HepG2 (cell line): Measurements from ENCODE around the gene JPH4. TPM values are rescaled to one million over a fixed set of nuclear protein-coding genes. Genes with fewer than 3 reads are reported as not detected.

Experiments used
- DNMT1 ChIP-seq: sonication (generic); formaldehyde crosslinking; IDR thresholded peaks from 2 replicates; pipeline ENCODE4 v1.5.1; 2020; ENCODE audit warnings: mild to moderate bottlenecking, missing genetic modification reagents
- EP300 ChIP-seq, 3 experiments: sonication (generic) in 1 of 3; formaldehyde crosslinking in 1 of 3; IDR thresholded peaks; 2 replicates each; pipeline versions ENCODE4 v1.5.1 to v1.6.1; 2011 to 2020; ENCODE audit warnings: low read depth in 2 of 3, low read length in 2 of 3, borderline replicate concordance in 1 of 3, improper control_type of control experiment in 1 of 3, mild to moderate bottlenecking in 1 of 3, missing genetic modification reagents in 1 of 3, moderate library complexity in 1 of 3
- FOXK1 ChIP-seq: sonication (generic); formaldehyde crosslinking; IDR thresholded peaks from 2 replicates; pipeline ENCODE4 v1.4.0; 2020; ENCODE audit warnings: low read depth, missing genetic modification reagents, borderline replicate concordance
- FOXO1 ChIP-seq: sonication (generic); formaldehyde crosslinking; IDR thresholded peaks from 2 replicates; pipeline ENCODE4 v1.4.0; 2020; ENCODE audit warnings: missing genetic modification reagents
- GABPA ChIP-seq, 2 experiments: IDR thresholded peaks; 2 replicates each; pipeline ENCODE4 v1.6.1; 2011 to 2016; ENCODE audit warnings: low read depth in 2 of 2, low read length in 1 of 2, missing biosample characterization in 1 of 2, missing genetic modification characterization in 1 of 2
- NR2C2 ChIP-seq: sonication (generic); formaldehyde crosslinking; IDR thresholded peaks from 2 replicates; pipeline ENCODE4 v1.4.0; 2020; ENCODE audit warnings: missing genetic modification reagents, mild to moderate bottlenecking, moderate library complexity, borderline replicate concordance
- SRSF4 ChIP-seq: fragments of 200-400 bp; formaldehyde crosslinking; IDR thresholded peaks from one replicate; pipeline ENCODE4 v1.6.1; 2018; ENCODE audit warnings: mild to moderate bottlenecking, low read depth, low read length, moderate library complexity; ENCODE audit not compliant: poor library complexity, severe bottlenecking
- TARDBP ChIP-seq: sonication (generic); formaldehyde crosslinking; IDR thresholded peaks from 2 replicates; pipeline ENCODE4 v1.8.0; 2022; ENCODE audit warnings: mild to moderate bottlenecking, missing genetic modification reagents
- TBP ChIP-seq: sonication (generic); formaldehyde crosslinking; IDR thresholded peaks from 2 replicates; pipeline ENCODE4 v1.5.0; 2020; ENCODE audit warnings: missing genetic modification reagents
- ZFP41 ChIP-seq: sonication (generic); formaldehyde crosslinking; IDR thresholded peaks from 2 replicates; pipeline ENCODE4 v1.4.0; 2020; ENCODE audit warnings: mild to moderate bottlenecking, missing genetic modification reagents, borderline replicate concordance
- ZNF282 ChIP-seq: fragments of 450-650 bp; IDR thresholded peaks from 2 replicates; pipeline ENCODE4 v1.6.1; 2018; ENCODE audit not compliant: partially characterized antibody
- ZNF30 ChIP-seq: sonication (generic); formaldehyde crosslinking; IDR thresholded peaks from 2 replicates; pipeline ENCODE4 v1.5.0; 2020; ENCODE audit warnings: mild to moderate bottlenecking, missing genetic modification reagents
- ZNF563 ChIP-seq: sonication (generic); formaldehyde crosslinking; IDR thresholded peaks from 2 replicates; pipeline ENCODE4 v1.8.0; 2022; ENCODE audit warnings: mild to moderate bottlenecking, moderate library complexity, missing genetic modification reagents
- ZSCAN12 ChIP-seq: sonication (generic); formaldehyde crosslinking; IDR thresholded peaks from 2 replicates; pipeline ENCODE4 v1.9.0; 2021; ENCODE audit warnings: mild to moderate bottlenecking, missing genetic modification reagents
- polyA plus RNA-seq, 8 experiments: library from polyadenylated mRNA; depleted of rRNA in 3 of 8; stranded (reverse) in 7 of 8; unstranded in 1 of 8; fragments of >200 nt; fragmentation: Illumina TruSeq in 4 of 8; extraction: Trizol in 4 of 8; gene quantifications; 2 replicates each; pipeline versions ENCODE4 v1.2.1 to v1.2.3, GENCODE V29; 2011 to 2016; ENCODE audit warnings: low read depth in 4 of 8, missing spikeins in 1 of 8, mixed read lengths in 1 of 8; ENCODE audit not compliant: insufficient read depth in 1 of 8
- total RNA-seq, 5 experiments: library from RNA; depleted of rRNA; stranded (reverse); fragments of >200 nt; fragmentation: Illumina TruSeq; extraction: Trizol; gene quantifications; 2 replicates each; pipeline ENCODE4 v1.2.3, GENCODE V29; 2016; ENCODE audit warnings: low read depth in 1 of 5
- TF ChIP-seq, protein P1 (sequence below): sonication (generic); formaldehyde crosslinking; IDR thresholded peaks from 2 replicates; pipeline ENCODE4 v1.8.0; 2022; ENCODE audit warnings: missing genetic modification reagents, mild to moderate bottlenecking, moderate library complexity, borderline replicate concordance
- TF ChIP-seq, protein P2 (sequence below), 2 experiments: IDR thresholded peaks; 2 replicates each; pipeline ENCODE4 v1.6.1; 2011 to 2012; ENCODE audit warnings: low read length in 2 of 2, borderline replicate concordance in 1 of 2, low read depth in 1 of 2, mild to moderate bottlenecking in 1 of 2, moderate library complexity in 1 of 2
- TF ChIP-seq, protein P3 (sequence below): sonication (generic); formaldehyde crosslinking; IDR thresholded peaks from 2 replicates; pipeline ENCODE4 v1.5.0; 2020; ENCODE audit warnings: mild to moderate bottlenecking, missing genetic modification reagents
- TF ChIP-seq, protein P4 (sequence below): IDR thresholded peaks from 2 replicates; pipeline ENCODE4 v1.6.1; 2016; ENCODE audit warnings: missing compliant biosample characterization, missing genetic modification reagents, borderline replicate concordance

The JPH4 gene
- total and polyA plus RNA-seq, 2 of the 13 experiments (the other 11 are each of a cell fraction or from before 2014, with no cell fraction given), result 0.08 to 0.22 TPM

DNA sequence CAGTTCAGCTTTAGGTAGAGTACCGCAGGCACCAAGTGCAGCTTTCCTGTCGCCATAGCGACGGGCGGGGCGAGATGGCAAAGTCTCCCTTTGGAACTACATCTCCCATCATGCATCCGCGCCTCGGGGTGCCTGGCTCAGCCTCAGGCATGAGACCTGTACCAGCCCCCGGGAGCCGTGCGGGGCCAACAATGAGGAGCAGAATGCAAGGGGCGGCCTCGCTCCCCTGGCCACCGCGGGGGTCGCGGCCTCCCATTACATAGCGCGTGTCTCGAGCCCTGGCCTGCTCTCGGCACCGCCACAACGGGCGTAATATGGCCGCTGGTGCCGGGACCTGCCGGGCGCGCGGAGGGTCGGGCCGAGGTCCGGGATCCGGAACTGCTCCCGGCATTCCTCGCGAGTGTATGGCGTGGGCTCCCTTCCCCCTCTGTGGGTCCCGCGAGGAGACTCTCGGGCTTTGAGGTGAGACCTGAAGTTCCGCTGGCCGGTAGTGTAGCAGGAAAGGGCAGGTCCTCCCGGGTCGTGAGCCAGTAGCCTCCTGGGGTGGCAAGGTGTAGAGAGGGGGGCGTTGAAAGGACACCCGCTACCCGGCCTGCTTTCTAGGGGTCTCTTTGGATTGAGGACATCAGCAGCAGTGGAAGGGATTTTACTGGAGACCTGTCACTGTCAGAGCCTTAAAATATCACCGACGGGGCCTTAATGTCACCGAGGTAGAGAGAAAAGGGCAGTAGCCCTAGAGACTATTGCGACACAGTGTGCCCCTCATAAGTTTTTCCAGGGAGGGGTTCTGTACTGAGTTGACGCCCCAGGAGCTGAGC is 22.5 kb downstream of the JPH4 start, which contains the start of gene THTPA (continued):
- TF ChIP-seq FOXK1 (CRISPR knock-in tag) (peak; percentile 98), EP300 (IDR thresholded peaks at IDR 0.05; ENCODE audit: low read depth in 2 of 2, low read length in 2 of 2) (peak in 1 of 2 experiments; percentile 54; a peak in 1 of 4 replicates), EP300 (CRISPR knock-in tag; IDR thresholded peaks at IDR 0.05; ENCODE audit: borderline replicate concordance) (peak; percentile 72), ZNF30 (CRISPR knock-in tag) (peak; percentile 93), FOXO1 (peak; percentile 81; the same call in 1 of the 2 replicates), ZNF563 (CRISPR knock-in tag) (peak; percentile 98), ZSCAN12 (CRISPR knock-in tag) (no peak; the same call in none of the 2 replicates), DNMT1 (CRISPR knock-in tag) (peak; percentile 96), SRSF4 (no peak), ZFP41 (CRISPR knock-in tag) (peak; percentile 98; the same call in 1 of the 2 replicates), GABPA (IDR thresholded peaks at IDR 0.05; ENCODE audit: low read depth, low read length) (no peak), GABPA (CRISPR knock-in tag; IDR thresholded peaks at IDR 0.05; ENCODE audit: low read depth) (no peak), NR2C2 (CRISPR knock-in tag) (peak; percentile 95), TBP (CRISPR knock-in tag) (peak; percentile 27; the same call in 1 of the 2 replicates), ZNF282 (no peak), TARDBP (CRISPR knock-in tag) (peak; percentile 99)
- TF ChIP-seq, protein P1, sequence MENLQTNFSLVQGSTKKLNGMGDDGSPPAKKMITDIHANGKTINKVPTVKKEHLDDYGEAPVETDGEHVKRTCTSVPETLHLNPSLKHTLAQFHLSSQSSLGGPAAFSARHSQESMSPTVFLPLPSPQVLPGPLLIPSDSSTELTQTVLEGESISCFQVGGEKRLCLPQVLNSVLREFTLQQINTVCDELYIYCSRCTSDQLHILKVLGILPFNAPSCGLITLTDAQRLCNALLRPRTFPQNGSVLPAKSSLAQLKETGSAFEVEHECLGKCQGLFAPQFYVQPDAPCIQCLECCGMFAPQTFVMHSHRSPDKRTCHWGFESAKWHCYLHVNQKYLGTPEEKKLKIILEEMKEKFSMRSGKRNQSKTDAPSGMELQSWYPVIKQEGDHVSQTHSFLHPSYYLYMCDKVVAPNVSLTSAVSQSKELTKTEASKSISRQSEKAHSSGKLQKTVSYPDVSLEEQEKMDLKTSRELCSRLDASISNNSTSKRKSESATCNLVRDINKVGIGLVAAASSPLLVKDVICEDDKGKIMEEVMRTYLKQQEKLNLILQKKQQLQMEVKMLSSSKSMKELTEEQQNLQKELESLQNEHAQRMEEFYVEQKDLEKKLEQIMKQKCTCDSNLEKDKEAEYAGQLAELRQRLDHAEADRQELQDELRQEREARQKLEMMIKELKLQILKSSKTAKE (CRISPR knock-in tag), result peak; percentile 85
- TF ChIP-seq, protein P2, sequence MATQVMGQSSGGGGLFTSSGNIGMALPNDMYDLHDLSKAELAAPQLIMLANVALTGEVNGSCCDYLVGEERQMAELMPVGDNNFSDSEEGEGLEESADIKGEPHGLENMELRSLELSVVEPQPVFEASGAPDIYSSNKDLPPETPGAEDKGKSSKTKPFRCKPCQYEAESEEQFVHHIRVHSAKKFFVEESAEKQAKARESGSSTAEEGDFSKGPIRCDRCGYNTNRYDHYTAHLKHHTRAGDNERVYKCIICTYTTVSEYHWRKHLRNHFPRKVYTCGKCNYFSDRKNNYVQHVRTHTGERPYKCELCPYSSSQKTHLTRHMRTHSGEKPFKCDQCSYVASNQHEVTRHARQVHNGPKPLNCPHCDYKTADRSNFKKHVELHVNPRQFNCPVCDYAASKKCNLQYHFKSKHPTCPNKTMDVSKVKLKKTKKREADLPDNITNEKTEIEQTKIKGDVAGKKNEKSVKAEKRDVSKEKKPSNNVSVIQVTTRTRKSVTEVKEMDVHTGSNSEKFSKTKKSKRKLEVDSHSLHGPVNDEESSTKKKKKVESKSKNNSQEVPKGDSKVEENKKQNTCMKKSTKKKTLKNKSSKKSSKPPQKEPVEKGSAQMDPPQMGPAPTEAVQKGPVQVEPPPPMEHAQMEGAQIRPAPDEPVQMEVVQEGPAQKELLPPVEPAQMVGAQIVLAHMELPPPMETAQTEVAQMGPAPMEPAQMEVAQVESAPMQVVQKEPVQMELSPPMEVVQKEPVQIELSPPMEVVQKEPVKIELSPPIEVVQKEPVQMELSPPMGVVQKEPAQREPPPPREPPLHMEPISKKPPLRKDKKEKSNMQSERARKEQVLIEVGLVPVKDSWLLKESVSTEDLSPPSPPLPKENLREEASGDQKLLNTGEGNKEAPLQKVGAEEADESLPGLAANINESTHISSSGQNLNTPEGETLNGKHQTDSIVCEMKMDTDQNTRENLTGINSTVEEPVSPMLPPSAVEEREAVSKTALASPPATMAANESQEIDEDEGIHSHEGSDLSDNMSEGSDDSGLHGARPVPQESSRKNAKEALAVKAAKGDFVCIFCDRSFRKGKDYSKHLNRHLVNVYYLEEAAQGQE (IDR thresholded peaks at IDR 0.05; ENCODE audit: borderline replicate concordance in 1 of 2, low read depth in 1 of 2, low read length in 2 of 2), result peak in 1 of 2 experiments; percentile 57; a peak in 1 of 4 replicates
- TF ChIP-seq, protein P3, sequence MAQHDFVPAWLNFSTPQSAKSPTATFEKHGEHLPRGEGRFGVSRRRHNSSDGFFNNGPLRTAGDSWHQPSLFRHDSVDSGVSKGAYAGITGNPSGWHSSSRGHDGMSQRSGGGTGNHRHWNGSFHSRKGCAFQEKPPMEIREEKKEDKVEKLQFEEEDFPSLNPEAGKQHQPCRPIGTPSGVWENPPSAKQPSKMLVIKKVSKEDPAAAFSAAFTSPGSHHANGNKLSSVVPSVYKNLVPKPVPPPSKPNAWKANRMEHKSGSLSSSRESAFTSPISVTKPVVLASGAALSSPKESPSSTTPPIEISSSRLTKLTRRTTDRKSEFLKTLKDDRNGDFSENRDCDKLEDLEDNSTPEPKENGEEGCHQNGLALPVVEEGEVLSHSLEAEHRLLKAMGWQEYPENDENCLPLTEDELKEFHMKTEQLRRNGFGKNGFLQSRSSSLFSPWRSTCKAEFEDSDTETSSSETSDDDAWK (CRISPR knock-in tag), result no peak
- TF ChIP-seq, protein P4, sequence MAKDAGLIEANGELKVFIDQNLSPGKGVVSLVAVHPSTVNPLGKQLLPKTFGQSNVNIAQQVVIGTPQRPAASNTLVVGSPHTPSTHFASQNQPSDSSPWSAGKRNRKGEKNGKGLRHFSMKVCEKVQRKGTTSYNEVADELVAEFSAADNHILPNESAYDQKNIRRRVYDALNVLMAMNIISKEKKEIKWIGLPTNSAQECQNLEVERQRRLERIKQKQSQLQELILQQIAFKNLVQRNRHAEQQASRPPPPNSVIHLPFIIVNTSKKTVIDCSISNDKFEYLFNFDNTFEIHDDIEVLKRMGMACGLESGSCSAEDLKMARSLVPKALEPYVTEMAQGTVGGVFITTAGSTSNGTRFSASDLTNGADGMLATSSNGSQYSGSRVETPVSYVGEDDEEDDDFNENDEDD (CRISPR knock-in tag), result peak; percentile 89; the same call in 1 of the 2 replicates
